ENCODE results near the gene CIDEC. TPM values are rescaled to one million over a fixed set of nuclear protein-coding genes. Genes with fewer than 3 reads are reported as not detected.
"Not testable (repeated sequence)": the region's sequence is repeated elsewhere in the genome, so short reads cannot be mapped to it uniquely, and the experiment has no call there.

Gene CIDEC
- total RNA-seq, 1 donor: not detected

- H3K4me3 ChIP-seq (ENCODE audit: insufficient read depth, low read length): no peak overlapping the region
- TF ChIP-seq CTCF (IDR thresholded peaks at IDR 0.05; ENCODE audit: extremely low read depth, low read depth, low read length): no peak
- no peaks in the 10 kb centered on the region for H3K9me3 ChIP-seq (ENCODE audit: low read depth, low read length)
- no peaks in the 10 kb centered on the region for H4K20me1 ChIP-seq (ENCODE audit: insufficient read depth, low read length)
- H3K4me2 ChIP-seq (ENCODE audit: insufficient read depth, low read length): no peak overlapping the region
- H3K27me3 ChIP-seq (ENCODE audit: insufficient read depth, low read length): no peaks in the 10 kb centered on the region
- no peak for DNase-seq (ENCODE audit: insufficient read length, low spot score, missing footprints)
- no peaks in the 10 kb centered on the region for H3K36me3 ChIP-seq (ENCODE audit: insufficient read depth, low read length)
- no peak overlapping the region for H3K27ac ChIP-seq (ENCODE audit: low read depth, low read length)
- H3K4me1 ChIP-seq (ENCODE audit: insufficient read depth, low read length): peaks cover 40% of the 10 kb centered on the region
- H2AFZ ChIP-seq (ENCODE audit: low read length): peak overlapping the region; percentile 83
- H3K79me2 ChIP-seq (ENCODE audit: insufficient read depth, low read length): no peaks in the 10 kb centered on the region
Measured at GRCh38 chr3:9901967-9902366, 21.9 kb upstream of the CIDEC start.

GRCh38 chr3:9900965-9901415 is 20.9 kb upstream of the CIDEC start:
- not testable (repeated sequence) for H3K9me3 ChIP-seq (ENCODE audit: low read depth, low read length); H3K27ac ChIP-seq (ENCODE audit: low read depth, low read length); H3K27me3 ChIP-seq (ENCODE audit: insufficient read depth, low read length); H2AFZ ChIP-seq (ENCODE audit: low read length); H3K36me3 ChIP-seq (ENCODE audit: insufficient read depth, low read length); H4K20me1 ChIP-seq (ENCODE audit: insufficient read depth, low read length); H3K79me2 ChIP-seq (ENCODE audit: insufficient read depth, low read length); H3K4me3 ChIP-seq (ENCODE audit: insufficient read depth, low read length); H3K4me2 ChIP-seq (ENCODE audit: insufficient read depth, low read length); DNase-seq (ENCODE audit: insufficient read length, low spot score, missing footprints)
- H3K4me1 ChIP-seq (ENCODE audit: insufficient read depth, low read length): peaks cover 45% of the 10 kb centered on the region

GRCh38 chr3:9899289-9899791 is 19.3 kb upstream of the CIDEC start:
- Histone ChIP-seq H3K79me2 (ENCODE audit: insufficient read depth, low read length) (peaks cover 4% of the 10 kb centered on the region), H3K4me1 (ENCODE audit: insufficient read depth, low read length) (peaks cover 45% of the 10 kb centered on the region), H4K20me1 (ENCODE audit: insufficient read depth, low read length) (no peaks in the 10 kb centered on the region), H3K9me3 (ENCODE audit: low read depth, low read length) (no peaks in the 10 kb centered on the region), H3K4me3 (ENCODE audit: insufficient read depth, low read length) (no peak overlapping the region), H3K36me3 (ENCODE audit: insufficient read depth, low read length) (no peaks in the 10 kb centered on the region), H3K27me3 (ENCODE audit: insufficient read depth, low read length) (no peaks in the 10 kb centered on the region), H3K27ac (ENCODE audit: low read depth, low read length) (no peak overlapping the region), H3K4me2 (ENCODE audit: insufficient read depth, low read length) (no peak overlapping the region), H2AFZ (ENCODE audit: low read length) (no peak overlapping the region)
- DNase-seq (ENCODE audit: insufficient read length, low spot score, missing footprints): no peak
- no peak for TF ChIP-seq CTCF (IDR thresholded peaks at IDR 0.05; ENCODE audit: extremely low read depth, low read depth, low read length)

GRCh38 chr3:9898467-9899241 is 18.6 kb upstream of the CIDEC start:
- Histone ChIP-seq H2AFZ (ENCODE audit: low read length) (no peak overlapping the region), H4K20me1 (ENCODE audit: insufficient read depth, low read length) (no peaks in the 10 kb centered on the region), H3K4me1 (ENCODE audit: insufficient read depth, low read length) (peaks cover 48% of the 10 kb centered on the region), H3K9me3 (ENCODE audit: low read depth, low read length) (no peaks in the 10 kb centered on the region), H3K36me3 (ENCODE audit: insufficient read depth, low read length) (no peaks in the 10 kb centered on the region), H3K27me3 (ENCODE audit: insufficient read depth, low read length) (no peaks in the 10 kb centered on the region), H3K4me3 (ENCODE audit: insufficient read depth, low read length) (no peak overlapping the region), H3K27ac (ENCODE audit: low read depth, low read length) (no peak overlapping the region), H3K79me2 (ENCODE audit: insufficient read depth, low read length) (peaks cover 4% of the 10 kb centered on the region), H3K4me2 (ENCODE audit: insufficient read depth, low read length) (no peak overlapping the region)
- TF ChIP-seq CTCF (IDR thresholded peaks at IDR 0.05; ENCODE audit: extremely low read depth, low read depth, low read length): no peak
- no peak for DNase-seq (ENCODE audit: insufficient read length, low spot score, missing footprints)

All from osteoblast (primary cell).